Endometrial microvascular endothelial cells (primary cell): ENCODE data around the gene CHRNA9. TPM values are rescaled to one million over a fixed set of nuclear protein-coding genes. Genes with fewer than 3 reads are reported as not detected.
"Not testable (repeated sequence)": the region's sequence is repeated elsewhere in the genome, so short reads cannot be mapped to it uniquely, and the experiment has no call there.

Source experiments
- in situ Hi-C: cut with HindIII; loops from 2 replicates; pipeline ENCODE4 v1.10.0; 2017; ENCODE audit warnings: low sequenced_read_pairs, low pct_unique_long_range_greater_than_20kb; ENCODE audit errors: inconsistent ontology term
- total RNA-seq: library from RNA; depleted of rRNA; stranded (reverse); fragments of >200 nt; gene quantifications from one replicate; pipeline ENCODE4 v1.2.3, GENCODE V29; 2015; ENCODE audit errors: inconsistent ontology term

CHRNA9 gene
- total RNA-seq = not detected

DNA sequence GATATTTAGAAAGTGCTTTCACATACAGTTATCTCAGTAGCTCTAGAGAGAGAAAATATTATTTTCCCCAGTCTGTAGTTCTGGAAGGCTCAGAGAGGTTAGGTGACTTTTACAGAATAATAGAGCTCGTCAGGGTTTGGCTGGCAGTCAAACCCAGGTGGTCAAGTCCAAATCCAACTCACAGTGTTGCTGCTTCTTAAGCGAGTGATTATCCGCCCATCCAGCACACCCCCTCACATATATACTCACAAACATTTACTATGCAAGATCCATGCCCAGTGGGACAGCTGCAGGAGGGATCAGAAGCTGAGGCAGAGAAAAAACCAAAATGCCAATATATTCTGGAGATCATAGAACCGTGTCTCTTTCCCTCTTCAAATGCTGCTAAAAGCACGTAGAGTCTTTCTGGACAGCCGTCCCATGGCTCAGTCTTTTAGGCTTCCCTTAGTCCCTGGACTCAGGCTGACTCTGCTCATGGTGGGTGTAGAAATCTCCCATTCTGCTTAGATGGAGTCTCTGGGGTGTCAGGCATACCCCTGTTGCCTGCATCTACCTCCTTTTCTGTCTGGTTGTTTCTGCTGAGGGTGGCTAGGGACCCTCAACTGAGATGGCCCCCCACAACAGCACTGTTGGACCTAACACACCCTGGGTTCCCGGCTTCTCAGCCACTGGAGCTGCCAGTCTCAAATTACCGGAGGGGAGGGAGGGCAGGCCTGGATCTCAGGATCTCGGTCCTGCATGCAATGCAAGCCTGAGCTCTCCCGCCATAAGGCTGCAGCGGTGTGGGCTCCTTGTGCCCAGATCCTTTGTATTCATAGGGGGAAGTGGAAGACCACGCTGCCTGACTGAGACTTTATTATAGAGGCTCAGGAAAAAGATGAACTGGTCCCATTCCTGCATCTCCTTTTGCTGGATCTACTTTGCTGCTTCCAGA lies at the start of gene CHRNA9:
Gene CHRNA9, plus strand, starts transcription at position 743 of the 934 bp plus-strand sequence. Its CDS starts 135 bp downstream, at position 878.
- in situ Hi-C loops = no loop called here

DNA sequence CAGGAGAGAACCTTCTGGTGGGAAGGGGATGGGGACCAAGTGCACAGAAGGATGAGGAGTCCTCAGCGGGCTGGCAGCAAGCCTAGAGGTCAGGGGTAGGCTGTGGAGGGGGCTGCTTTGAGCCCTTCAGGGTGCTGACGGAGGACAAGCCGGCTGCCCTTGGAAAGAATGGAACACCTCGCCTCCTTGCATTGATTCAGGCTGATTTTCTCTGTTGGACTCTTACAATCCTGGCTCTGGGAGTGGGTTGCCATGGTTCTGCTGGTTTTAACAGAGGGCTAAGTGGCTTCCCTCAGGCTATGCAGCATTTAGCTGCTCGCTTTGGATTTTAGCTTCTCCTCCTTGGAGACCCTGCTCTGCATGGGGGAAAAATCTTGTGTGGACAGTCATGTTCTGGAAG lies 49.4 kb upstream of the CHRNA9 start:
- in situ Hi-C loops = no loop called here

- in situ Hi-C loops = no loop called here
Measured at GRCh38 chr4:40288566-40288965, 46.6 kb upstream of the CHRNA9 start.

DNA sequence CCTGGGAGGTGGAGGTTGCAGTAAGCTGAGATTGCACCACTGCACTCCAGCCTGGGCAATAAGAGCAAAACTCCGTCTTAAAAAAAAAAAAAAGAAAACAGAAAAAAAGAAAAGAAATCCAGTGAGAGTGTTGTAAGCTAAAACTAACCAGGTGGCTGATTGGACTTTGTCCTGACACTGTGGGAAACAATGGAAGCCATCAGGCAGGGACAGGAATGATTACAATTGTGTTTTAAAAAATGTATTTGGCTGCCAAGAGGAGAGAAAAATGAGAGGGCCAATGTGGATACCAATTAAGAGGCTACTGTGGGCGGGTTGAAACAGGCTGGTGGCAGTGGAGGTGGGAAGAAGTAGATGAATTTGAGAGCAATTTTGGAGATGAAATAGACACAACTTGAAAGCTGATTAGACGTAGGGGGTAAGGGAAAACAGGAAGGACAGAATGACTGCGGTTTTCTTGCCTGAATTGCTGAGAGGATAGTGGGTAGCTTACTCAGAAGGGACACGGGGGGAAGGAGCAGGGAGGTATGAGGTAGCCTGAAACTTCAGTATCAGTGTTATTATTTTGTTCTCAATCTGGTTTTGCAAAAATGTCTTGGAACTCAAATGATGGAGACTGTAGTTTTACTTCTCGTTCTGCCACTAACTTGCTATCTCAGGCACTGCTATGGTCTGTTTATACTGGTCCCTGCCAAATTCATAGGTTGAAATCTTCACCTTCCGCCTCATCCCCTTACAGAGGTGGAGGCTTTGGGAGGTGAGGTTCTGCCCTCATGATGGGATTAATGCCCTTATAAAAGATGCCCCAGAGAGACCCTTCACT lies 45.6 kb upstream of the CHRNA9 start:
- in situ Hi-C loops = no loop called here

GRCh38 chr4:40290611-40291186 lies 44.4 kb upstream of the CHRNA9 start:
- in situ Hi-C loops = not testable (repeated sequence)

GRCh38 chr4:40292313-40292759 lies 42.8 kb upstream of the CHRNA9 start:
- in situ Hi-C loops = no loop called here

DNA sequence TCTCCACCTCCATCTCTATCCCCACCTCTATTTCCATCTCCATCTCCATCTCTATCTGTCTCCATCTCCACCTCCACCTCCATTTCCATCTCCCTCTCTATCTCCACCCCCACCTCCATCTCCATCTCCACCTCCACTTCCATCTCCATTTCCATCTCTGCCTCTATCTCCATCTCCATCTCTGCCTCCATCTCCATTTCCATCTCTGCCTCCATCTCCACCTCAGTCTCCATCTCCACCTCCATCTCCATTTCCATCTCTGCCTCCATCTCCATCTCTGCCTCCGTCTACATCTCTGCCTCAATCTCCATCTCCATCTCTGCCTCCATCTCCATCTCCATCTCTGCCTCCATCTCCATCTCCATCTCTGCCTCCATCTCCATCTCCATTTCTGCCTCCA lies 40.8 kb upstream of the CHRNA9 start:
- in situ Hi-C loops = no loop called here

DNA sequence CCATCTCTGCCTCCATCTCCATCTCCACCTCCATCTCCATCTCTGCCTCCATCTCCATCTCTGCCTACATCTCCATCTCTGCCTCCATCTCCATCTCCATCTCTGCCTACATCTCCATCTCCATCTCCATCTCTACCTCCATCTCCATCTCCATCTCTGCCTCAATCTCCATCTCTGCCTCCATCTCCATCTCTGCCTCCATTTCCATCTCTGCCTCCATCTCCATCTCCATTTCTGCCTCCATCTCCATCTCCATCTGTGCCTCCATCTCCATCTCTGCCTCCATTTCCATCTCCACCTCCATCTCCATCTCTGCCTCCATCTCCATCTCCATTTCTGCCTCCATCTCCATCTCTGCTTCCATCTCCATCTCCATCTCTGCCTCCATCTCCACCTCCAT lies 40.1 kb upstream of the CHRNA9 start:
- in situ Hi-C loops = not testable (repeated sequence)

- in situ Hi-C loops = no loop called here
Measured at GRCh38 chr4:40295572-40295971, 39.6 kb upstream of the CHRNA9 start.

- in situ Hi-C loops = no loop called here
Measured at GRCh38 chr4:40299126-40299525, 36.0 kb upstream of the CHRNA9 start.

- in situ Hi-C loops = no loop called here
Measured at GRCh38 chr4:40299811-40300292, 35.3 kb upstream of the CHRNA9 start.

- in situ Hi-C loops = no loop called here
Measured at GRCh38 chr4:40300371-40301162, 34.6 kb upstream of the CHRNA9 start.

- in situ Hi-C loops = no loop called here
Measured at GRCh38 chr4:40301603-40302002, 33.5 kb upstream of the CHRNA9 start.

GRCh38 chr4:40303751-40304150 lies 31.4 kb upstream of the CHRNA9 start:
- in situ Hi-C loops = no loop called here

GRCh38 chr4:40305328-40306170 lies 29.6 kb upstream of the CHRNA9 start:
- in situ Hi-C loops = no loop called here

GRCh38 chr4:40306226-40306625 lies 28.9 kb upstream of the CHRNA9 start:
- in situ Hi-C loops = no loop called here

DNA sequence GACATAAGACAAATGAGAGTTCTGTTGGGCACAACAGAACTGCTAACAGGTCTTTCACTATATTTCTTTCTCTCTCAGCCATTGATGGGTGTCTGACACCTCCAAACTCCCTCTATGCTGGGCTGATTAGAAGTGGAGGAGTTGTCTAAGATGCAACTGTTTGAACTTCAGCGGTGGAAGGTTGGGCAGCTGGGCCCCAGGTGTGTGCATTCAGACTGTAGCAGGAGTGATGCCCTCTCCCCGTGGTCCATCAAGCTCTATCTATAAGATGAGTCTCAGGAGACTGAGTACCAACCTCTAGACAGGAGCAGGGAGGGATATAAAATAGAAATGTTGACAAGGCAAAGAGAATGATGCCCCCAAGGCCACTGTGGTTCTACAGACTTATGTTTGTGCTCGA lies 28.2 kb upstream of the CHRNA9 start:
- in situ Hi-C loops = no loop called here
